Lower leg skin (tissue), 3 donors: ENCODE measurements around the gene MYPN.

Experiments
- CTCF ChIP-seq, 3 donors: fragments of 450-650 bp; IDR thresholded peaks; one replicate each; pipeline ENCODE4 v1.5.1; 2016; ENCODE audit warnings: antibody characterized with exemption in 3 of 3, mild to moderate bottlenecking in 3 of 3, moderate library complexity in 2 of 3
- POLR2A ChIP-seq, 2 donors: fragments of 450-650 bp; IDR thresholded peaks; one replicate each; pipeline ENCODE4 v1.6.1; 2016 to 2017; ENCODE audit warnings: antibody characterized with exemption in 2 of 2, mild to moderate bottlenecking in 1 of 2, moderate library complexity in 1 of 2

GRCh38 chr10:68237173-68237572 is 127.9 kb downstream of the MYPN start:
- TF ChIP-seq CTCF (IDR thresholded peaks at IDR 0.05): no peak
- TF ChIP-seq POLR2A (IDR thresholded peaks at IDR 0.05): no peak
